Fibroblast of lung (primary cell): ENCODE measurements around the gene LPP. TPM values are rescaled to one million over a fixed set of nuclear protein-coding genes. Genes with fewer than 3 reads are reported as not detected.

ENCODE experiments used
- DNase-seq, 2 donors: peaks; one replicate each; pipeline versions ENCODE4 v3.0.0 to v3.0.0-alpha.2; 2010; ENCODE audit warnings: low read depth in 2 of 2
- H2AFZ ChIP-seq: 2 replicates; pipeline ENCODE4 v1.5.1; 2012; ENCODE audit warnings: low read length, control low read depth, inconsistent platforms
- H3K27ac ChIP-seq: 2 replicates; pipeline ENCODE4 v1.5.1; 2011; ENCODE audit warnings: low read length, control low read depth; ENCODE audit not compliant: insufficient read depth
- H3K27me3 ChIP-seq: 2 replicates; pipeline ENCODE4 v1.5.1; 2011; ENCODE audit warnings: mild to moderate bottlenecking, low read length; ENCODE audit not compliant: control insufficient read depth, insufficient read depth
- H3K36me3 ChIP-seq: 2 replicates; pipeline ENCODE4 v1.5.1; 2011; ENCODE audit warnings: low read length; ENCODE audit not compliant: control insufficient read depth, insufficient read depth
- H3K4me1 ChIP-seq: 2 replicates; pipeline ENCODE4 v1.5.1; 2011; ENCODE audit warnings: low read length; ENCODE audit not compliant: control insufficient read depth, insufficient read depth; ENCODE audit errors: extremely low read depth
- H3K4me2 ChIP-seq: 2 replicates; pipeline ENCODE4 v1.5.1; 2011; ENCODE audit warnings: low read length, control low read depth; ENCODE audit not compliant: insufficient read depth; ENCODE audit errors: extremely low read depth
- H3K4me3 ChIP-seq, 4 experiments: fragments of 200-600 bp in 1 of 4; sonication (generic) in 1 of 4; replicated peaks in 1 of 4; 2 replicates each; pipeline ENCODE4 v1.5.1; 2011 to 2016; ENCODE audit warnings: low read length in 4 of 4, low read depth in 3 of 4, mild to moderate bottlenecking in 3 of 4, control low read depth in 2 of 4, inconsistent platforms in 1 of 4, mixed read lengths in 1 of 4; ENCODE audit not compliant: insufficient read depth in 1 of 4; ENCODE audit errors: control extremely low read depth in 1 of 4
- H3K79me2 ChIP-seq: 2 replicates; pipeline ENCODE4 v1.5.1; 2012; ENCODE audit warnings: mild to moderate bottlenecking, low read length, inconsistent platforms; ENCODE audit not compliant: control insufficient read depth, insufficient read depth
- H3K9ac ChIP-seq: 2 replicates; pipeline ENCODE4 v1.5.1; 2011; ENCODE audit warnings: mild to moderate bottlenecking, low read length, control low read depth; ENCODE audit not compliant: insufficient read depth
- H3K9me3 ChIP-seq: 2 replicates; pipeline ENCODE4 v1.5.1; 2012; ENCODE audit warnings: low read depth, low read length; ENCODE audit not compliant: control insufficient read depth, insufficient read depth
- H4K20me1 ChIP-seq: 2 replicates; pipeline ENCODE4 v1.5.1; 2011; ENCODE audit warnings: low read length; ENCODE audit not compliant: control insufficient read depth, insufficient read depth; ENCODE audit errors: extremely low read depth
- EZH2 ChIP-seq: IDR thresholded peaks from 2 replicates; pipeline ENCODE4 v1.5.1; 2012; ENCODE audit warnings: low read length, control low read depth, mild to moderate bottlenecking; ENCODE audit errors: missing control alignments
- polyA plus RNA-seq, 2 donors: library from polyadenylated mRNA; depleted of rRNA in 1 of 2; stranded (reverse) in 1 of 2; unstranded in 1 of 2; fragments of >200 nt; gene quantifications; 2 replicates each; pipeline ENCODE4 v1.2.1, GENCODE V29; 2011 to 2012; ENCODE audit warnings: missing spikeins in 1 of 2
- total RNA-seq: library from RNA; depleted of rRNA; stranded (reverse); fragments of >200 nt; gene quantifications from 2 replicates; pipeline ENCODE4 v1.2.1, GENCODE V29; 2014
- TF ChIP-seq, protein P1 (sequence below), 2 donors: IDR thresholded peaks in 1 of 2; conservative IDR thresholded peaks in 1 of 2; 1 replicate in 1 of 2; 2 replicates in 1 of 2; pipeline ENCODE4 v1.5.1; 2011 to 2012; ENCODE audit warnings: low read length in 2 of 2, control low read depth in 1 of 2, inconsistent platforms in 1 of 2, low read depth in 1 of 2, mild to moderate bottlenecking in 1 of 2

Gene LPP
- total and polyA plus RNA-seq, 2 donors (not counting 1 experiment from before 2014, with no cell fraction given) = 69.0 to 124 TPM

GRCh38 chr3:188400494-188401243, 246.7 kb downstream of the LPP start:
- H3K4me1 ChIP-seq = no peaks in the 10 kb centered on the region
- TF ChIP-seq EZH2 = no peak
- TF ChIP-seq, protein P1, sequence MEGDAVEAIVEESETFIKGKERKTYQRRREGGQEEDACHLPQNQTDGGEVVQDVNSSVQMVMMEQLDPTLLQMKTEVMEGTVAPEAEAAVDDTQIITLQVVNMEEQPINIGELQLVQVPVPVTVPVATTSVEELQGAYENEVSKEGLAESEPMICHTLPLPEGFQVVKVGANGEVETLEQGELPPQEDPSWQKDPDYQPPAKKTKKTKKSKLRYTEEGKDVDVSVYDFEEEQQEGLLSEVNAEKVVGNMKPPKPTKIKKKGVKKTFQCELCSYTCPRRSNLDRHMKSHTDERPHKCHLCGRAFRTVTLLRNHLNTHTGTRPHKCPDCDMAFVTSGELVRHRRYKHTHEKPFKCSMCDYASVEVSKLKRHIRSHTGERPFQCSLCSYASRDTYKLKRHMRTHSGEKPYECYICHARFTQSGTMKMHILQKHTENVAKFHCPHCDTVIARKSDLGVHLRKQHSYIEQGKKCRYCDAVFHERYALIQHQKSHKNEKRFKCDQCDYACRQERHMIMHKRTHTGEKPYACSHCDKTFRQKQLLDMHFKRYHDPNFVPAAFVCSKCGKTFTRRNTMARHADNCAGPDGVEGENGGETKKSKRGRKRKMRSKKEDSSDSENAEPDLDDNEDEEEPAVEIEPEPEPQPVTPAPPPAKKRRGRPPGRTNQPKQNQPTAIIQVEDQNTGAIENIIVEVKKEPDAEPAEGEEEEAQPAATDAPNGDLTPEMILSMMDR (conservative IDR thresholded peaks at IDR 0.05 in 1 of 2, IDR thresholded peaks at IDR 0.05 in 1 of 2; ENCODE audit: low read depth in 1 of 2, low read length in 2 of 2) = no peak
- H3K79me2 ChIP-seq = peaks cover 26% of the 10 kb centered on the region

DNA sequence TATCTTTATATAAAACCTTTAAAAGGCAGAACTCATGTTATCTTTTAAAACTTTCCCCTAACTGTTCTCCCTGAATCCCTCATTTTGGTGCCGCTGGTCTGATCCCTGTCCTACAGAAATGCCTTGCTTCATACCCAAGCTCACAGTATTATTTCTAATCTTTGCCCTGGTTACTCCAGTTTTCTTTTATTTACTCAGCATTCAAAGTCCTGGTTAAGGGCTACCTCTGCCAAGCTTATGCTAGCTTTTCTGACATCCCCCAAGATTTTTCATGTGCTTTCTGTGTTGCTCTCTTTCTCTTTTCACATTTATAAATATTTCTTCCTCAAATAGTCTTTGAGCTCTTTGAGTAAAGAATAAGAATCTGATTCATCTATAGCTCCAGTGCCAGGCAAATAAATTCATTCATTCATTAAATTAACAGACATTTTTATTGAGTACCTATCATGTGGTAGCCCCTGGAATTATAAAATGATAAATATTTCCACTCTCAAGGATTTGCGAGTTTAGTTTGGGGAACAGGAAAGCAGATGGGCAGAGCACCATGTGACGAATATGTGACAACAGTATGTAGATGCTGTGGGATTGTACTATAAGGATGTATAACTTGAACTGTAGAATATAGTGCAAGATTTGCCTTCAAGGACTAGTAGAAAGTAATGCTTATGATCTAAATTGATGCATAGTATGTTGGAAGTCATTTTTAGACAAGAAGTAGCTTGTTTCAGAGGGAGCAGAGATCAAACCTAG, 247.5 kb downstream of the LPP start:
- no peak overlapping the region for H3K4me2 ChIP-seq
- H3K9ac ChIP-seq = no peak overlapping the region
- H3K36me3 ChIP-seq = peaks cover 1% of the 10 kb centered on the region
- H3K4me1 ChIP-seq = no peaks in the 10 kb centered on the region
- TF ChIP-seq EZH2 = no peak
- TF ChIP-seq, protein P1 (conservative IDR thresholded peaks at IDR 0.05 in 1 of 2, IDR thresholded peaks at IDR 0.05 in 1 of 2; ENCODE audit: low read depth in 1 of 2, low read length in 2 of 2) = no peak
- no peaks in the 10 kb centered on the region for H3K9me3 ChIP-seq
- no peak overlapping the region for H2AFZ ChIP-seq
- H3K79me2 ChIP-seq = peaks cover 26% of the 10 kb centered on the region
- H3K27ac ChIP-seq = no peak overlapping the region
- H4K20me1 ChIP-seq = no peaks in the 10 kb centered on the region
- DNase-seq = no peak
- H3K4me3 ChIP-seq = no peak overlapping the region
- H3K27me3 ChIP-seq = no peaks in the 10 kb centered on the region

More at GRCh38 chr3:188400494-188401243, 246.7 kb downstream of the LPP start:
- no peak overlapping the region for H3K4me2 ChIP-seq
- no peak overlapping the region for H3K4me3 ChIP-seq
- no peak overlapping the region for H3K27ac ChIP-seq
- H3K27me3 ChIP-seq = no peaks in the 10 kb centered on the region
- no peak overlapping the region for H3K9ac ChIP-seq
- DNase-seq = no peak
- no peaks in the 10 kb centered on the region for H4K20me1 ChIP-seq
- H3K36me3 ChIP-seq = no peaks in the 10 kb centered on the region
- no peaks in the 10 kb centered on the region for H3K9me3 ChIP-seq
- H2AFZ ChIP-seq = no peak overlapping the region

GRCh38 chr3:188402229-188402628, 248.3 kb downstream of the LPP start:
- no peak overlapping the region for H3K4me3 ChIP-seq
- DNase-seq = no peak
- TF ChIP-seq, protein P1 (conservative IDR thresholded peaks at IDR 0.05 in 1 of 2, IDR thresholded peaks at IDR 0.05 in 1 of 2; ENCODE audit: low read depth in 1 of 2, low read length in 2 of 2) = no peak
- TF ChIP-seq EZH2 = no peak
- no peak overlapping the region for H3K9ac ChIP-seq
- H3K27me3 ChIP-seq = no peaks in the 10 kb centered on the region
- no peaks in the 10 kb centered on the region for H3K4me1 ChIP-seq
- peaks cover 25% of the 10 kb centered on the region for H3K79me2 ChIP-seq
- H2AFZ ChIP-seq = no peak overlapping the region
- H3K4me2 ChIP-seq = no peak overlapping the region
- H3K36me3 ChIP-seq = peaks cover 5% of the 10 kb centered on the region
- no peaks in the 10 kb centered on the region for H3K9me3 ChIP-seq
- H3K27ac ChIP-seq = no peak overlapping the region
- H4K20me1 ChIP-seq = no peaks in the 10 kb centered on the region
